Endometrial microvascular endothelial cells (primary cell): ENCODE measurements around the gene PAPOLG. TPM values are rescaled to one million over a fixed set of nuclear protein-coding genes. Genes with fewer than 3 reads are reported as not detected.
"Not testable (repeated sequence)": the region's sequence is repeated elsewhere in the genome, so short reads cannot be mapped to it uniquely, and the experiment has no call there.

Experiments
- in situ Hi-C: cut with HindIII; loops from 2 replicates; pipeline ENCODE4 v1.10.0; 2017; ENCODE audit warnings: low sequenced_read_pairs, low pct_unique_long_range_greater_than_20kb; ENCODE audit errors: inconsistent ontology term
- total RNA-seq: library from RNA; depleted of rRNA; stranded (reverse); fragments of >200 nt; gene quantifications from one replicate; pipeline ENCODE4 v1.2.3, GENCODE V29; 2015; ENCODE audit errors: inconsistent ontology term

PAPOLG gene
- total RNA-seq, 1 donor from 2014 or later, result 11.3 TPM

- in situ Hi-C loops, result no loop called here
Observed at GRCh38 chr2:60819155-60819862, 63.2 kb downstream of the PAPOLG start.

DNA sequence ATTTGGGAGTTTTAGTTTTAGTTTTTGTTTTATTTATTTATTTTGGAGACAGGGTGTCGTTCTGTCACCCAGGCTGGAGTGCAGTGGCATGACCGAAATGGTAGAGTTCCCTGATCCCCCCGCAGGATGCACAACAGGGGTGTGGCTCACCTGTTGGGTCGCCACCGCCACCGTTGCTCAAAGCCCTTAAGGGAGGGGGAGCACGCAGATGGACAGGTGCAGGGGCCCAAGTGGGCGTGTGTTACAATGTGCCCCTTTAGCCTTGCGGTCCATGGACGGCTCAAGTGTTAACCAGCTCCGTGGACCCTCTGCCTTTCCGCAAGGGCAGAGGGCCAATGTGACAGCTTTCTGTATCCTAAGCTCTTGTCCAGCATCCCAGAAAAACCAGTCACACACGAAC lies 63.9 kb downstream of the PAPOLG start:
- in situ Hi-C loops, result no loop called here

GRCh38 chr2:60820416-60821132 lies 64.5 kb downstream of the PAPOLG start:
- in situ Hi-C loops, result no loop called here

DNA sequence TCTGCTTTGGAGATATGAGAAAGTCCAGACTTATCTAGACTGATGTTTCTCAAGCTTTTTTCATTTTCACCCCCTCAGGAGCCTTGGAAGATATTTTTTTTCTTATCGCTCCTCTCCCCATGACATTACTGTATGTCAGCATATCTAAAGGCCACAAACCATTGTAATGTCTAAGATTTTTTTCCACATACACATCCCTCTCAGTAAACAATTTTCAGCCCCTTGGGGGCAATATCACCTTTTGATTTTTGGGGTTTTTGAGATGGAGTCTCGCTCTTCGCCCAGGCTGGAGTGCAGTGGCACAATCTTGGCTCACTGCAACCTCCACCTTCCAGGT lies 65.0 kb downstream of the PAPOLG start:
- in situ Hi-C loops, result no loop called here

- in situ Hi-C loops, result no loop called here
Observed at GRCh38 chr2:60821587-60822302, 65.7 kb downstream of the PAPOLG start.

DNA sequence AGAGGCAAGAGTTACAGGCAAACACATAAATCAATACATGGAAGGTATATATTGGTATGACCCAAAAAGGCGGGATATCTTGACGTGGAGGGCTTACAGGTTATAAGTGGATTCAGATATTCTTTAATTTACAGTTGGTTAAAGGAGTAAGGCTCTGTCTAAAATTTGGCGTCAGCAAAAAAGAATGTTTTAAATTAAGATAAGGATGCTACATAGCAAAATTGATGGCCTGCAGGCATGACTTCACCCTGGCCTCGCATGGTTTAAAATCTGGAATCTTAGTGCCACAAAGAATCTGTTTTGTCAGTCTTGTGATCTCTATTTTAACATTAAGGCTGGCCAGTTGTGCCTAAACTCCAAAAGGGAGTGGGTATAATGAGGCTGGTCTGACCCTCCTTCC lies 66.9 kb downstream of the PAPOLG start:
- in situ Hi-C loops, result no loop called here

DNA sequence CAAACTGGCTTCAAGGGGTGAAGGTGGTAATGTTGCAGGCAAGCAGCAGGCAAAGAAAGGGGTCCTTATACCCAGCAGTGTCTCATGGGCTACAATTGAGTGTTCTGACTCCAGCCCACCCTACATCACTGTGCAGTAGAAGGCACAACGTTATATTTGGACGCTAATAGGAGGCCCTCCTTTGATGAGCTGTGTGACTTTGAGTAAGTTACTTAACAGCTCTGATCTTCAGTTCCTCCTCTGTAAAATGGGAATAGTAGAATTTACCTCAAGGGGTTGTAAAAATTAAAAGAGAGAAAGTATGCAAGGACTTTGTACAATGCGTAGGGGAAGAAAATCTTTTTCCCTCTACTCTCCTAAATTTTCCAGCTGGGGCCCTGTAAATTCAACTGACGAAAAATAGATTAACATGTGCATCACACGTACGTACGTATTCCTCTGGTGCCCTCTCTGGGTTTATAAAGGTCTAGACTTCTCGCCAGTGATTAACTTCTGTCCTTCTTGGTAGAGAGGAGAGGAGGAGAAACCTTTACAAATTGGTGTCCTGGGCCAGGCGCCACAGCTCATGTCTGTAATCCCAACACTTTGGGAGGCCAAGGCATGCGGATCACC lies 67.7 kb downstream of the PAPOLG start:
- in situ Hi-C loops, result no loop called here

DNA sequence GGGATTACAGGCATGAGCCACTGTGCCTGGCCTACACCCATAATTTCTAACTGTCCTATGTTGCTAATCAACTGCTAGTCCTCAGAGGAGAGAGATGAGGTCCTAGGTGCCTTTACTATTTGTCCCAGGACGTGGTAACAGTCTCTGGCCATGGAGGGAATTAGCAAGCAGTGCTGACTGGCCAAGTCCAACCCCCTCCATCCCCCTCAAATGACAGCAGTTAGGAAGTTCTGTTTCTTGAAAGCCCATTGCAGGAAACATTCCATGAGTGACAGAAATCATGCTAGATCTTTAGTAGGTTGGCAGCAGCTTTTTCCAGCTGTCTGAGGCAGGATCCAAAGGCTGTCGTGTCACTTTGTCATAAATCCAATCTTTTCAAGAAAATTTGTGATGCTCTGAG lies 69.6 kb downstream of the PAPOLG start:
- in situ Hi-C loops, result no loop called here

DNA sequence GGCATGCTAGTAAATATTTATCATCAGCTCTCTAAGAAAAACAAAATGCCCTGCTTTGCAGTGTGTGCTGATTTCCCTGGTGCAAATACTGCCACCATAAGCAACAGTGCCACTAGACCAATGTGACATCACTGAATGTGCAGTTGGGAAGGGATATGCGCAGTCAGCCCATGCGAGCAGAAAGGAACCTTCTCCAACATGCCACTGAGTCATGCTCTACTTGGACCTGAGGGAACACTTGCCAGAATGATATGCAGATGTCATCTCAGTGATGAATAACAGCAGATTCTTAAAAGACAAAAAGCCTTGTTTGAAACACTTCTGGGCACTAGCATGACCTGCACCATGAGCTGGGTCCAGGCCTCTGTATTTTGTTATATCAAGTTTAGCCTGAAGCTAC lies 70.0 kb downstream of the PAPOLG start:
- in situ Hi-C loops, result no loop called here

DNA sequence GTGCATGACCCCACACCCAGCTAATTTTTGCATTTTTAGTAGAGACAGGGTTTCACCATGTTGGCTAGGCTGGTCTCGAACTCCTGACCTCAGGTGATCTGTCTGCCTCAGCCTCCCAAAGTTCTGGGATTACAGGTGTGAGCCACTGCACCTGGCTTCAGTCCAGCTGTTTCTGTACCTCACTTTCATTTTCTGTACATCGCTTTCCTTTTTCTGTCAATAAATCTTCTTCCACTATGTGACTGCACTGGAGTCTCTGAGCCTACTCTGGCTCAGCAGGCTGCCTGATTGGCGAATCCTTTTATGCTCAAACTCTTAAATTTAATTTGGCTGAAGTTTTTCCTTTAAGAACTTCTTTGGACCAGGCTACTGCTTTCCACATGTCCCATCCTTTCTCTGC lies 70.8 kb downstream of the PAPOLG start:
- in situ Hi-C loops, result not testable (repeated sequence)

GRCh38 chr2:60827369-60827768 lies 71.3 kb downstream of the PAPOLG start:
- in situ Hi-C loops, result no loop called here

- in situ Hi-C loops, result no loop called here
Observed at GRCh38 chr2:60830991-60831390, 74.9 kb downstream of the PAPOLG start.

- in situ Hi-C loops, result no loop called here
Observed at GRCh38 chr2:60831921-60832320, 75.9 kb downstream of the PAPOLG start.

DNA sequence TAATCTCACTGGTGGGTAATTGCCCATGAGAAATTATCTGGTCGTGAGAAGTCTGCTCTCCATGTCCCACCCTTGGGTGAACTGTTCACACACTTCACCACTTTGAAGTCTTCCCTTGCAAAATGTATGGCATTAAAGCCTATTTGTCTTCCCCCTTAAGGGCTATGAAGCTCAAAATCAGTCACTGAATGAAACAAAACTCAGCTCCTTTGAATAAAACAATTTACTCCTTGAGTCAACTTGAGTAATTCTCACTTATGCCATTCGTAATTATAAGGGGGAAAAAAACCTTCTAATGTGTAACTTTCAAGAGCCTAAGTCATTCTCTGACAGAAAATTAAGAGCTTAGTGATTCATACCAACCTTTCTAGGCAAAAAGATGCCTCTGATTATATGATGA lies 76.6 kb downstream of the PAPOLG start:
- in situ Hi-C loops, result no loop called here

GRCh38 chr2:60834270-60834717 lies 78.2 kb downstream of the PAPOLG start:
- in situ Hi-C loops, result no loop called here

DNA sequence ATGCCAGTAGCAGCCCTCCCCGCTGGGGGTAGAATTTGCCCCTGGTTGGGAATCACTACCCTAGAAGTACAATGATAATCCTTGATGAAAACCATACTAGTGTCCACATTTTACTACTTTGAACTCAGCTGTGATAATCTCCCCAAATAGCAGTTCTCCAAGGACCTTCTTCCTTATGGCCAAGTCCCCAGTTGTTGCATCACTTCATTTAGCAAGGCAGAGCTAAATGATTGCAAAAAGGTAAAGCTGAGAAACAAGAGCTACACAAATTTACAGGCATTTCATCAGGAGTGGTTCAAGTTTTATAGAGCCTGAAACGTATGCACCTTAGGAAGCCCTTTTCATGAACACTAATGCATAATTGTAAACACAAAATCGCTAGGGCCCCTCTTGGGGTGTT lies 80.4 kb downstream of the PAPOLG start:
- in situ Hi-C loops, result no loop called here

GRCh38 chr2:60837123-60837522 lies 81.1 kb downstream of the PAPOLG start:
- in situ Hi-C loops, result no loop called here

- in situ Hi-C loops, result no loop called here
Observed at GRCh38 chr2:60838481-60838880, 82.4 kb downstream of the PAPOLG start.

- in situ Hi-C loops, result no loop called here
Observed at GRCh38 chr2:60839126-60839813, 83.2 kb downstream of the PAPOLG start.
